Muscle of leg (tissue), 11 donors: ENCODE measurements around the gene EHMT1. TPM values are rescaled to one million over a fixed set of nuclear protein-coding genes. Genes with fewer than 3 reads are reported as not detected.
"Not testable (repeated sequence)": the region's sequence is repeated elsewhere in the genome, so short reads cannot be mapped to it uniquely, and the experiment has no call there.

Experiments used
- DNase-seq: peaks from one replicate; pipeline ENCODE4 v3.0.0; 2013
- H3K27ac ChIP-seq: one replicate; pipeline ENCODE4 v1.5.1; 2013; ENCODE audit warnings: mild to moderate bottlenecking, low read length, control low read depth
- H3K27me3 ChIP-seq: one replicate; pipeline ENCODE4 v1.6.1; 2013; ENCODE audit warnings: low read length; ENCODE audit not compliant: control insufficient read depth, insufficient read depth
- H3K36me3 ChIP-seq: one replicate; pipeline ENCODE4 v1.6.1; 2013; ENCODE audit warnings: low read length; ENCODE audit not compliant: control insufficient read depth, insufficient read depth
- H3K4me1 ChIP-seq: one replicate; pipeline ENCODE4 v1.6.1; 2013; ENCODE audit warnings: low read length; ENCODE audit not compliant: control insufficient read depth, insufficient read depth
- H3K4me3 ChIP-seq: one replicate; pipeline ENCODE4 v1.5.1; 2013; ENCODE audit warnings: low read length, control low read depth
- H3K9me3 ChIP-seq: replicated peaks from 2 replicates; pipeline ENCODE4 v1.6.1; 2013; ENCODE audit warnings: low read depth, low read length; ENCODE audit not compliant: control insufficient read depth
- WGBS: methylation state at CpG from one replicate; pipeline ENCODE4 v1.1.5; 2013; ENCODE audit warnings: missing lambda C conversion rate; ENCODE audit not compliant: insufficient coverage; 5-methylcytosine and 5-hydroxymethylcytosine counted together
- polyA plus RNA-seq, 8 donors: library from polyadenylated mRNA; unstranded; fragments of 120-200 nt; gene quantifications; one replicate each; pipeline versions ENCODE4 v1.2.1 to v1.2.3, GENCODE V29; 2013; ENCODE audit warnings: inconsistent platforms in 1 of 8, low replicate concordance in 1 of 8; ENCODE audit not compliant: insufficient read length in 8 of 8, insufficient read depth in 1 of 8
- total RNA-seq: library from RNA; stranded (reverse); fragments of 120-200 nt; gene quantifications from one replicate; pipeline ENCODE4 v1.2.4, GENCODE V29; 2013

The EHMT1 gene
- total and polyA plus RNA-seq, 9 donors = 29.9 to 59.7 (median 47.7) TPM

- H3K27ac ChIP-seq = no peak overlapping the region
- whole genome bisulfite sequencing = 58% methylated on average over 2 of the region's 15 CpGs
- H3K27me3 ChIP-seq = no peaks in the 10 kb centered on the region
- peaks cover 29% of the 10 kb centered on the region for H3K36me3 ChIP-seq
- DNase-seq = no peak
- H3K9me3 ChIP-seq = no peaks in the 10 kb centered on the region
- H3K4me1 ChIP-seq = no peaks in the 10 kb centered on the region
- H3K4me3 ChIP-seq = no peak overlapping the region
Measured at GRCh38 chr9:137723783-137724445, 105.1 kb downstream of the EHMT1 start.

- Histone ChIP-seq H3K4me1 (no peaks in the 10 kb centered on the region), H3K27ac (no peak overlapping the region), H3K36me3 (peaks cover 31% of the 10 kb centered on the region), H3K4me3 (no peak overlapping the region), H3K9me3 (no peaks in the 10 kb centered on the region), H3K27me3 (no peaks in the 10 kb centered on the region)
- DNase-seq = no peak
- WGBS = 96% methylated on average over 24 of the region's 24 CpGs
Measured at GRCh38 chr9:137724818-137725240, 106.0 kb downstream of the EHMT1 start.

GRCh38 chr9:137725598-137725997 is 106.8 kb downstream of the EHMT1 start:
- Histone ChIP-seq H3K27me3 (no peaks in the 10 kb centered on the region), H3K4me1 (no peaks in the 10 kb centered on the region), H3K9me3 (no peaks in the 10 kb centered on the region), H3K27ac (no peak overlapping the region), H3K4me3 (no peak overlapping the region), H3K36me3 (peaks cover 31% of the 10 kb centered on the region)
- DNase-seq = no peak
- WGBS = 92% methylated on average over 10 of the region's 10 CpGs

- peaks cover 30% of the 10 kb centered on the region for H3K36me3 ChIP-seq
- 100% methylated on average over 3 of the region's 19 CpGs for WGBS
- not testable (repeated sequence) for H3K27ac ChIP-seq
Measured at GRCh38 chr9:137726336-137726735, 107.5 kb downstream of the EHMT1 start.

GRCh38 chr9:137726764-137727163 is 108.0 kb downstream of the EHMT1 start:
- Histone ChIP-seq H3K4me3 (no peak overlapping the region), H3K4me1 (no peaks in the 10 kb centered on the region), H3K27me3 (no peaks in the 10 kb centered on the region), H3K9me3 (no peaks in the 10 kb centered on the region), H3K36me3 (peaks cover 33% of the 10 kb centered on the region), H3K27ac (no peak overlapping the region)
- no peak for DNase-seq
- WGBS = 100% methylated on average over 1 of the region's 2 CpGs

More at GRCh38 chr9:137726336-137726735, 107.5 kb downstream of the EHMT1 start:
- DNase-seq, H3K4me3 ChIP-seq, H3K9me3 ChIP-seq, H3K27me3 ChIP-seq, H3K4me1 ChIP-seq: not testable (repeated sequence)

GRCh38 chr9:137727716-137728115 is 108.9 kb downstream of the EHMT1 start:
- Histone ChIP-seq H3K9me3 (peaks cover 4% of the 10 kb centered on the region), H3K4me3 (no peak overlapping the region), H3K27me3 (no peaks in the 10 kb centered on the region), H3K27ac (no peak overlapping the region), H3K4me1 (no peaks in the 10 kb centered on the region), H3K36me3 (peaks cover 42% of the 10 kb centered on the region)
- DNase-seq = no peak

GRCh38 chr9:137728444-137729311 is 109.9 kb downstream of the EHMT1 start:
- DNase-seq = no peak
- H3K36me3 ChIP-seq = peaks cover 52% of the 10 kb centered on the region
- no peak overlapping the region for H3K4me3 ChIP-seq
- H3K27ac ChIP-seq = no peak overlapping the region
- H3K4me1 ChIP-seq = no peaks in the 10 kb centered on the region
- WGBS = 94% methylated on average over 15 of the region's 20 CpGs
- peaks cover 13% of the 10 kb centered on the region for H3K9me3 ChIP-seq
- no peaks in the 10 kb centered on the region for H3K27me3 ChIP-seq

- WGBS = 90% methylated on average over 16 of the region's 18 CpGs
- H3K4me1 ChIP-seq = no peaks in the 10 kb centered on the region
- no peak overlapping the region for H3K27ac ChIP-seq
- H3K36me3 ChIP-seq = peaks cover 48% of the 10 kb centered on the region
- H3K4me3 ChIP-seq = no peak overlapping the region
- peaks cover 27% of the 10 kb centered on the region for H3K9me3 ChIP-seq
- no peaks in the 10 kb centered on the region for H3K27me3 ChIP-seq
- no peak for DNase-seq
Measured at GRCh38 chr9:137731216-137731946, 112.6 kb downstream of the EHMT1 start.

- Histone ChIP-seq H3K9me3 (peaks cover 27% of the 10 kb centered on the region), H3K4me3 (no peak overlapping the region), H3K4me1 (no peaks in the 10 kb centered on the region), H3K27me3 (no peaks in the 10 kb centered on the region), H3K27ac (no peak overlapping the region), H3K36me3 (peaks cover 48% of the 10 kb centered on the region)
- DNase-seq = no peak
- 95% methylated on average over 22 of the region's 24 CpGs for WGBS
Measured at GRCh38 chr9:137731947-137732813, 113.4 kb downstream of the EHMT1 start.
